Smooth muscle cell (in vitro differentiated cells): ENCODE results near the gene RAD17. TPM values are rescaled to one million over a fixed set of nuclear protein-coding genes. Genes with fewer than 3 reads are reported as not detected.
"Not testable (repeated sequence)": the region's sequence is repeated elsewhere in the genome, so short reads cannot be mapped to it uniquely, and the experiment has no call there.

Source experiments
- DNase-seq: peaks from one replicate; lab custom pipeline; 2025; ENCODE audit not compliant: unreplicated experiment; lab: John Stamatoyannopoulos, UW
- H2AFZ ChIP-seq: fragments of 200-600 bp; sonication (generic); 2 replicates; pipeline ENCODE4 v1.6.0; 2016; ENCODE audit warnings: antibody characterized with exemption, low read depth, mild to moderate bottlenecking
- H3F3A ChIP-seq: fragments of 200-600 bp; sonication (generic); 2 replicates; pipeline ENCODE4 v1.6.0; 2017; ENCODE audit warnings: antibody characterized with exemption, low read depth
- H3K27ac ChIP-seq: fragments of 200-600 bp; sonication (generic); 2 replicates; pipeline ENCODE4 v1.5.1; 2016; ENCODE audit warnings: low read depth, mild to moderate bottlenecking
- H3K27me3 ChIP-seq: fragments of 200-600 bp; sonication (generic); 2 replicates; pipeline ENCODE4 v1.6.1; 2016; ENCODE audit warnings: low read depth, mild to moderate bottlenecking
- H3K36me3 ChIP-seq: fragments of 200-600 bp; sonication (generic); 2 replicates; pipeline ENCODE4 v1.5.1; 2016; ENCODE audit warnings: low read depth
- H3K4me1 ChIP-seq: fragments of 200-600 bp; sonication (generic); 2 replicates; pipeline ENCODE4 v1.5.1; 2016; ENCODE audit warnings: low read depth
- H3K4me2 ChIP-seq: fragments of 200-600 bp; sonication (generic); 2 replicates; pipeline ENCODE4 v1.6.0; 2016; ENCODE audit warnings: mild to moderate bottlenecking
- H3K4me3 ChIP-seq: fragments of 200-600 bp; sonication (generic); 2 replicates; pipeline ENCODE4 v1.5.1; 2016; ENCODE audit warnings: mild to moderate bottlenecking
- H3K79me2 ChIP-seq: fragments of 200-600 bp; sonication (generic); 2 replicates; pipeline ENCODE4 v1.6.0; 2016; ENCODE audit warnings: low read depth, mild to moderate bottlenecking
- H3K9ac ChIP-seq: fragments of 200-600 bp; sonication (generic); 2 replicates; pipeline ENCODE4 v1.6.0; 2016; ENCODE audit warnings: low read depth
- H3K9me3 ChIP-seq: fragments of 200-600 bp; sonication (generic); replicated peaks from 2 replicates; pipeline ENCODE4 v1.5.1; 2016; ENCODE audit warnings: low read depth
- H4K20me1 ChIP-seq: fragments of 200-600 bp; sonication (generic); 2 replicates; pipeline ENCODE4 v1.6.0; 2016; ENCODE audit warnings: low read depth
- WGBS: methylation state at CpG from one replicate; pipeline ENCODE4 v1.1.7; 2016; ENCODE audit warnings: low lambda C conversion rate; 5-methylcytosine and 5-hydroxymethylcytosine counted together
- polyA plus RNA-seq: library from polyadenylated mRNA; unstranded; fragments of >200 nt; fragmentation: Nextera tagmentation; extraction: Ambion mirVana; gene quantifications from 2 replicates; pipeline ENCODE4 v1.2.1, GENCODE V29; 2016
- total RNA-seq: library from RNA; depleted of rRNA; stranded (reverse); fragments of >200 nt; gene quantifications from 2 replicates; pipeline ENCODE4 v1.2.3, GENCODE V29; 2014
- TF ChIP-seq, protein P1 (sequence below): fragments of 200-600 bp; sonication (generic); IDR thresholded peaks from 2 replicates; pipeline ENCODE4 v1.5.1; 2017; ENCODE audit warnings: borderline replicate concordance, mild to moderate bottlenecking, antibody characterized with exemption; ENCODE audit not compliant: insufficient read depth, poor library complexity, severe bottlenecking

The RAD17 gene
- total and polyA plus RNA-seq, 2 experiments from 2014 or later = 16.2 to 23.9 TPM

DNA sequence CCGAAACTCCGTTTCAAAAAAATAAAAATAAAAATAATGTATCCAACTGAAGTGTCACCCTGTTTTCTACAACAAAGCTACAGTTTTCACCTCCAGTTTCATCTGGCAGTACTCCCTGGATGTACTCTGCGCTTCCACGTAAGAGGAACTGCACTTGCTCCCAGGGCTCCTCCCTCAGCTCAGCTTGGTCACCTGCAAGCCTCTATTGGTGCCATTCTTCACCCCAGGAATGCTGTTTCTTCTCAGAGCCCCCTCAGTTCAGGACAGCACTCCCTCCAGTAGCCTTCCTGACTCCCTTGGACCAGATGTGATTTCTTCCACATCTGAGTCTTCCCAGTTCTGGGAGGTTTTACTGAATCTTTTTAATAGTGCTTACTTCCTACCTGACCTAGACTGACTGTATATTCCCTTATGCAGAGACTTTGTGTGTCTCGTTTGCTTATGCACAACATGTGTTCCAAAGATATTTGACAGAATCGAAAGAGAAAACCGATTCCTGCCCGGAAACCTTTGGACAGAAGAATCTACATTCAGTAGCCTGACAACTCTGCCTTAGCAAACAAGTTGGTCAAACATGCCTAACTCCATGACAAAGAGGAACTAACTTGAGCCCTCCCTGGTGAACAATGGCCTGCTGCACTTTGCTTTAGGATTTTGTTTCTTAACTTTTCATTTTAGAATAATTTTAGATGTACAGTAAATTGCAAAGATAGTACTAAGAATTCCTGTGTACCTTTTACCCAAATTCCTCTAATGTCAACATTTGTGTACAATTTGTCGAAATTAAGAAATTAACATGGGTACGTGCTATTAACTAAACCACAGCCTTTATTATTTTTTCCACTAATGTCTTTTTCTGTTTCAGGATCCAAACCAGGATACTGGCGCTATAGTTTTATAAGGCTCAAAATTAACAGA lies 37.8 kb upstream of the RAD17 start:
- H3K4me3 ChIP-seq = peak overlapping the region; percentile 24
- 91% methylated on average over 11 of the region's 11 CpGs for WGBS
- TF ChIP-seq, protein P1, sequence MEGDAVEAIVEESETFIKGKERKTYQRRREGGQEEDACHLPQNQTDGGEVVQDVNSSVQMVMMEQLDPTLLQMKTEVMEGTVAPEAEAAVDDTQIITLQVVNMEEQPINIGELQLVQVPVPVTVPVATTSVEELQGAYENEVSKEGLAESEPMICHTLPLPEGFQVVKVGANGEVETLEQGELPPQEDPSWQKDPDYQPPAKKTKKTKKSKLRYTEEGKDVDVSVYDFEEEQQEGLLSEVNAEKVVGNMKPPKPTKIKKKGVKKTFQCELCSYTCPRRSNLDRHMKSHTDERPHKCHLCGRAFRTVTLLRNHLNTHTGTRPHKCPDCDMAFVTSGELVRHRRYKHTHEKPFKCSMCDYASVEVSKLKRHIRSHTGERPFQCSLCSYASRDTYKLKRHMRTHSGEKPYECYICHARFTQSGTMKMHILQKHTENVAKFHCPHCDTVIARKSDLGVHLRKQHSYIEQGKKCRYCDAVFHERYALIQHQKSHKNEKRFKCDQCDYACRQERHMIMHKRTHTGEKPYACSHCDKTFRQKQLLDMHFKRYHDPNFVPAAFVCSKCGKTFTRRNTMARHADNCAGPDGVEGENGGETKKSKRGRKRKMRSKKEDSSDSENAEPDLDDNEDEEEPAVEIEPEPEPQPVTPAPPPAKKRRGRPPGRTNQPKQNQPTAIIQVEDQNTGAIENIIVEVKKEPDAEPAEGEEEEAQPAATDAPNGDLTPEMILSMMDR = no peak
- H2AFZ ChIP-seq = no peak overlapping the region
- no peak overlapping the region for H3K4me2 ChIP-seq
- H3K36me3 ChIP-seq = no peaks in the 10 kb centered on the region
- no peaks in the 10 kb centered on the region for H3F3A ChIP-seq
- H3K9ac ChIP-seq = no peak overlapping the region
- H3K27ac ChIP-seq = no peak overlapping the region
- H3K9me3 ChIP-seq = no peaks in the 10 kb centered on the region
- no peaks in the 10 kb centered on the region for H4K20me1 ChIP-seq
- no peaks in the 10 kb centered on the region for H3K4me1 ChIP-seq
- H3K79me2 ChIP-seq = no peaks in the 10 kb centered on the region
- no peaks in the 10 kb centered on the region for H3K27me3 ChIP-seq
- no peak for DNase-seq

GRCh38 chr5:69333668-69334315 lies 35.8 kb upstream of the RAD17 start:
- not testable (repeated sequence) for H3K79me2 ChIP-seq, H3F3A ChIP-seq, H3K4me3 ChIP-seq, H3K27me3 ChIP-seq, DNase-seq, H2AFZ ChIP-seq, H3K27ac ChIP-seq, H3K9ac ChIP-seq, H3K4me2 ChIP-seq, H4K20me1 ChIP-seq, H3K36me3 ChIP-seq, H3K9me3 ChIP-seq, H3K4me1 ChIP-seq
- WGBS = 95% methylated on average over 25 of the region's 25 CpGs

- Histone ChIP-seq H3K36me3 (no peaks in the 10 kb centered on the region), H3K4me1 (no peaks in the 10 kb centered on the region), H3K9ac (no peak overlapping the region), H3F3A (no peaks in the 10 kb centered on the region), H3K4me3 (no peak overlapping the region), H3K9me3 (no peaks in the 10 kb centered on the region), H3K27me3 (no peaks in the 10 kb centered on the region), H3K27ac (no peak overlapping the region), H3K4me2 (no peak overlapping the region), H4K20me1 (no peaks in the 10 kb centered on the region), H3K79me2 (no peaks in the 10 kb centered on the region), H2AFZ (peak overlapping the region; percentile 81)
- WGBS = 24% methylated on average over 18 of the region's 18 CpGs
- TF ChIP-seq, protein P1 = peak; percentile 70
- DNase-seq = peak; percentile 22
These were observed 34.8 kb upstream of the RAD17 start for GRCh38 chr5:69334793-69335268.

DNA sequence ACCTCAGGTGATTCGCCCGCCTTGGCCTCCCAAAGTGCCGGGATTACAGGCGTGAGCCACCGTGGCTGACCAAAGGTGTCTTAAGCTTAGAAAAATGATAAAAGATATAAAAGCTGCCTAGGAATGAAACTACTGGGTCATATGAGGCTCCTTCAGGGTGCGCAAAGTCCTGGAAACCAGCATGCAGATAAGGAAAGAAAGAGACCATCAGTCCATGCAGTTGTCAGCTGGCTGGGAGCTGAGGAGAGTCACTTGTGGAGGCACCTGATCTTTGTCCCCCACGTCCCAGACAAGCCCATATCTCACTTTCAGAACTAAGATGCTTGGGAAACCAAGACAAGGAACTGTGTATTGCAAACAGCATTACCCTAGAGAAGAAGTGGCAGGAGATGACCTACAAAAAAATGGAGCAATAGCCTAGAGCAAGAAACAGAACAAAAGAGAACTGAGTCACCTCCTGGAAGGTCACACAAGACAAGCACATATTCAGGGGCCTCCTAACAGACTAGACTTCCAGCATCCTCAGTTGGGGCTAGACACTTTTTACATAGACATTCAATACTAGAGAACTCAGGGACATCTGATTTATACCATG lies 34.2 kb upstream of the RAD17 start:
- Histone ChIP-seq H3K4me1 (no peaks in the 10 kb centered on the region), H3K27ac (no peak overlapping the region), H3K4me2 (no peak overlapping the region), H2AFZ (no peak overlapping the region), H3F3A (no peaks in the 10 kb centered on the region), H3K4me3 (no peak overlapping the region), H3K9ac (no peak overlapping the region), H3K36me3 (no peaks in the 10 kb centered on the region), H4K20me1 (no peaks in the 10 kb centered on the region), H3K79me2 (no peaks in the 10 kb centered on the region), H3K27me3 (no peaks in the 10 kb centered on the region), H3K9me3 (no peaks in the 10 kb centered on the region)
- no peak for DNase-seq
- TF ChIP-seq, protein P1 = no peak
- 88% methylated on average over 7 of the region's 7 CpGs for WGBS
